ENCODE measurements around the gene ANKRD45.
"Not testable (repeated sequence)": the region's sequence is repeated elsewhere in the genome, so short reads cannot be mapped to it uniquely, and the experiment has no call there.

The ANKRD45 gene

DNA sequence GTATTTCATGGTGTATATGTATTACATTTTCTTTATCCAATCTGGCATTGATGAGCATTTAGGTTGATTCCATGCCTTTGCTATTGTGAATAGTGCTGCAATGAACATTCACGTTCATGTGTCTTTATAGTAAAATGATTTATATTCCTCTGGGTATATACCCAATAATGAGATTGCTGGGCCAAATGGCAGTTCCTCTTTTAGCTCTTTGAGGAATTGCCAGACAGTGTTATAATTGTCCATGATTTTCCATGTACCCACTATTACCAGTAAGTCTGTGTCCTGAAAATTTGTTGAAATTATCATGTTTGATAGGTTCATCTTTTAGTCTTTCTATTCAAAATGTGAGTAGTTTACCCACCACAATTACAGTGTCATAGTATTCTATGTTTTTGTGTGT, 101.2 kb downstream of the ANKRD45 start:
- no peak for DNase-seq

GRCh38 chr1:173563846-173564245, 105.8 kb downstream of the ANKRD45 start:
- DNase-seq, result not testable (repeated sequence)

GRCh38 chr1:173562813-173563212, 106.8 kb downstream of the ANKRD45 start:
- no peak for DNase-seq

DNA sequence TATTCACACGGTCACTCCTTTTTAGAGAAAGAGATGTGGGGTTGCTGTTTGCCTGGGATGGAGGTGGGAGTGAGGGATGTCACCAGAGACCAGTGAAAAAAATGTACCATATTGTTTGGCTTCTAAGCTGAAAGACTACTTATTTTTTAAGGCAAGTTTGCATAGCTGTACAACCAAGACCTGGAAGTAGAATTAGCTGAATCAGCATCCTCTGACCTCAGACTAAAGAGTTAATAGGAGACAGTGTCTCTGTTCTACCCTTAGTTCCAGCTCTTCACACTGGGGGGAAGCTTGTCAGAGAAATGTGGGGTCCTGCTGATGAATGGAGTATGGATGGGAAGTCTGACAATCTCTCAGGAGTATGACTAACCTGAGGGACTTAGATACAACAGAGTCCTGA, 108.4 kb downstream of the ANKRD45 start:
- no peak for DNase-seq

DNA sequence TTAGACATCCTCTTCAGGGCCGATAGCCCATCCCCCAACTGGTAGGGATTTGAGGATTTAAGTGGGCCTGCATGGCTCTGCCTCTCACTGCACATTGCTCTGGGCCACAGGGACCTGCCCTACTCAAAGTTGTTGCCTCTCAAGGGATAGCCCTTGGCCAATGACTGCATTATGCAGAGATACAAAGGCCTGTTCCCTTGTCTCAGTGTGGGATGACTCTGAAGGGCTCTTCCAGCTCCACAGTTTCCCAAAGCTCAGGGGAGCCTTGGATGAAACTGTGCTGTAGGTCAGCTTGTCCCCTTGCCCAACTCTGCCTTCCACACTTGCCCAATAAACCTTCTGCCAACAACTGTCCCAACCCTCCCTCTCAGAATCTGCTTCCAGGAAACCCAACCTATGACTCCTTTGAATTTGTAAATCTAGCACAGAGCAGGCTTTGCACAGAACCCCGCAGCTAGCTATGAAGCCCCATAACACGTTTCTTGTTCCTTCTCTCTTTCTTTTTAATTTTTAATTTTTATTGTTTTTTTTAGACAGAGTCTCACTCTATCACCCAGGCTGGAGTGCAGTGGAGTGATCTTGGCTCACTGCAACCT, 109.3 kb downstream of the ANKRD45 start:
- DNase-seq, result no peak
